Upper lobe of left lung (tissue), 6 donors: ENCODE measurements around the gene OR2M2. TPM values are rescaled to one million over a fixed set of nuclear protein-coding genes. Genes with fewer than 3 reads are reported as not detected.

ENCODE experiments used
- ATAC-seq, 2 donors: fragments of 200-7000 bp; cut with Tn5 transposase; one replicate each; pipeline ENCODE4 v1.9.1; 2022; ENCODE audit warnings: mild to moderate bottlenecking in 2 of 2, moderate library complexity in 2 of 2; ENCODE audit not compliant: low FRiP score in 2 of 2
- DNase-seq, 2 donors: peaks; one replicate each; pipeline ENCODE4 v3.0.0-alpha.2; 2019 to 2020
- H3K27ac ChIP-seq, 4 donors: fragments of 200-600 bp; sonication (generic); one replicate each; pipeline ENCODE4 v1.5.1; 2016 to 2019
- H3K27me3 ChIP-seq, 4 donors: fragments of 200-600 bp; sonication (generic); one replicate each; pipeline ENCODE4 v1.5.1; 2017 to 2019
- H3K36me3 ChIP-seq, 4 donors: fragments of 200-600 bp; sonication (generic); one replicate each; pipeline ENCODE4 v1.5.1; 2016 to 2019
- H3K4me1 ChIP-seq, 4 donors: fragments of 200-600 bp; sonication (generic); one replicate each; pipeline ENCODE4 v1.5.1; 2018 to 2019
- H3K4me3 ChIP-seq, 4 donors: fragments of 200-600 bp; sonication (generic); one replicate each; pipeline ENCODE4 v1.5.1; 2017 to 2019; ENCODE audit warnings: mild to moderate bottlenecking in 2 of 4, moderate library complexity in 1 of 4
- H3K9me3 ChIP-seq, 4 donors: fragments of 200-600 bp; sonication (generic); one replicate each; pipeline ENCODE4 v1.5.1; 2018 to 2019
- EP300 ChIP-seq, 4 donors: sonication (generic); formaldehyde crosslinking; IDR thresholded peaks; one replicate each; pipeline ENCODE4 v1.5.1; 2017; ENCODE audit warnings: antibody characterized with exemption in 4 of 4, control low read depth in 2 of 4
- POLR2A ChIP-seq, 4 donors: fragments of 450-650 bp; IDR thresholded peaks; one replicate each; pipeline ENCODE4 v1.5.1; 2016 to 2017; ENCODE audit warnings: antibody characterized with exemption in 4 of 4, mild to moderate bottlenecking in 2 of 4
- POLR2AphosphoS5 ChIP-seq, 2 donors: sonication (generic); formaldehyde crosslinking; IDR thresholded peaks; one replicate each; pipeline ENCODE4 v1.5.1; 2017; ENCODE audit warnings: antibody characterized with exemption in 2 of 2
- WGBS, 2 donors: methylation state at CpG; one replicate each; pipeline ENCODE4 v1.1.5; 2017 to 2018; 5-methylcytosine and 5-hydroxymethylcytosine counted together
- total RNA-seq, 6 donors: library from RNA; depleted of rRNA in 4 of 6; stranded (reverse); fragments of >200 nt in 4 of 6; gene quantifications; one replicate each; pipeline versions ENCODE4 v1.1.0 to v1.2.1, GENCODE V29; 2016 to 2021
- TF ChIP-seq, protein P1 (sequence below), 6 experiments: fragments of 450-650 bp in 4 of 6; fragments of 200-600 bp in 2 of 6; sonication (generic) in 2 of 6; IDR thresholded peaks; one replicate each; pipeline ENCODE4 v1.5.1; 2016 to 2019; ENCODE audit warnings: antibody characterized with exemption in 6 of 6
- donor health status: DM: no; HTN: no; CAD: no; lungs with moderate emphysema.
- donor health status: DM: no; HTN: yes; CAD: no; lungs with severe emphysema.

OR2M2 gene
- total RNA-seq, 6 donors from 2014 or later, result not detected

DNA sequence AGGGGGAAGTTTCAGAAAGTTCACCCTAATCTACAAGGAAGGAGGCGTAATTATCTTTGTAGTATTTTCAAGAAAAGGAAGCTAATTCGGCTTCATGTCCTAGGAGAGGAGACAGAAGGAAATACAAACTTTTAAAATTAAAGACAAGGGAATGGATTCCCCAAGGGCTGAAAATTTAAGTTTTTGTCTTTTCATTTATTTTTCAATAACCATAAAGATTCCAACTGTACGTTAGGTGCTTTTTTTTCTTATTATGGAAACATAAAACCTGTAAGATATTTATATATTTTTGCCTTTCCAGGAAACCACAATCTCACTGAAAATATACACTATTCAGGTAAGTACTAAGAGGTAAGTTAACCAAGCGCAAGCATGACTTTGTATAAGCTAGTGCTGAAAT is 22.3 kb downstream of the OR2M2 start, which contains the start of gene OR2M3:
Gene OR2M3, plus strand, starts transcription at position 301 of the 400 bp plus-strand sequence. CDS start 5,803 bp downstream, outside the sequence.
- no peak for DNase-seq
- Histone ChIP-seq H3K4me3 (no peak within 1 kb of the TSS), H3K36me3 (no peaks in the 10 kb centered on the region), H3K27ac (no peak within 1 kb of the TSS), H3K9me3 (peaks cover 0 to 4% (median 0%) of the 10 kb centered on the region in 4 donors), H3K4me1 (no peaks in the 10 kb centered on the region), H3K27me3 (no peaks in the 10 kb centered on the region)
- no peak for TF ChIP-seq POLR2A (IDR thresholded peaks at IDR 0.05)
- TF ChIP-seq POLR2AphosphoS5 (IDR thresholded peaks at IDR 0.05), result no peak
- TF ChIP-seq, protein P1, sequence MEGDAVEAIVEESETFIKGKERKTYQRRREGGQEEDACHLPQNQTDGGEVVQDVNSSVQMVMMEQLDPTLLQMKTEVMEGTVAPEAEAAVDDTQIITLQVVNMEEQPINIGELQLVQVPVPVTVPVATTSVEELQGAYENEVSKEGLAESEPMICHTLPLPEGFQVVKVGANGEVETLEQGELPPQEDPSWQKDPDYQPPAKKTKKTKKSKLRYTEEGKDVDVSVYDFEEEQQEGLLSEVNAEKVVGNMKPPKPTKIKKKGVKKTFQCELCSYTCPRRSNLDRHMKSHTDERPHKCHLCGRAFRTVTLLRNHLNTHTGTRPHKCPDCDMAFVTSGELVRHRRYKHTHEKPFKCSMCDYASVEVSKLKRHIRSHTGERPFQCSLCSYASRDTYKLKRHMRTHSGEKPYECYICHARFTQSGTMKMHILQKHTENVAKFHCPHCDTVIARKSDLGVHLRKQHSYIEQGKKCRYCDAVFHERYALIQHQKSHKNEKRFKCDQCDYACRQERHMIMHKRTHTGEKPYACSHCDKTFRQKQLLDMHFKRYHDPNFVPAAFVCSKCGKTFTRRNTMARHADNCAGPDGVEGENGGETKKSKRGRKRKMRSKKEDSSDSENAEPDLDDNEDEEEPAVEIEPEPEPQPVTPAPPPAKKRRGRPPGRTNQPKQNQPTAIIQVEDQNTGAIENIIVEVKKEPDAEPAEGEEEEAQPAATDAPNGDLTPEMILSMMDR (IDR thresholded peaks at IDR 0.05), result no peak
- no peak for TF ChIP-seq EP300 (IDR thresholded peaks at IDR 0.05)
- ATAC-seq, result no peak
- WGBS, 2 donors, result 53 to 58% methylated on average over 4 of the region's 4 CpGs

DNA sequence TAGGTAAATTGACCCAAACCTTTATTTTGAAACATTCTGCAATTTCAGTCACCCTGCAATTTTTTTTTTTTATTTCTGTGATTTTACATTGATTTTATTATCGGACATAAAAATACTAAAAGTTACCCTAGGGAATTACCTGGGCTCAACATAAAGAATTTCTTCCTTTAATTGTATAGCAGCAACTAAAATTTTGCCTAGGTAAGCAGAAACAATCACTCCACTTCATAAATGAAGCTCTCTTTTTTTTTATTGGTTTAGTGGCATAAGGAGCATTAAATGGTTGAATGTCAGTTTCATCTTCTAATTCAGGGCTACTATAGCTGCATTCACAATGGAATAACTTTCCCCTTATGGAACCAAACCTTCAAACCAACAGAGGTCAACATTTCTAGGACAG is 41.3 kb downstream of the OR2M2 start:
- TF ChIP-seq, protein P1 (IDR thresholded peaks at IDR 0.05), result no peak
- TF ChIP-seq EP300 (IDR thresholded peaks at IDR 0.05), result no peak
- TF ChIP-seq POLR2AphosphoS5 (IDR thresholded peaks at IDR 0.05), result no peak
- TF ChIP-seq POLR2A (IDR thresholded peaks at IDR 0.05), result no peak
- DNase-seq (no peak), ATAC-seq (no peak)
- Histone ChIP-seq H3K4me1 (no peaks in the 10 kb centered on the region), H3K36me3 (no peaks in the 10 kb centered on the region), H3K27me3 (no peaks in the 10 kb centered on the region), H3K4me3 (no peak overlapping the region), H3K27ac (no peak overlapping the region), H3K9me3 (no peaks in the 10 kb centered on the region)
- 95 to 97% methylated on average over 1 of the region's 1 CpG for WGBS, 2 donors

DNA sequence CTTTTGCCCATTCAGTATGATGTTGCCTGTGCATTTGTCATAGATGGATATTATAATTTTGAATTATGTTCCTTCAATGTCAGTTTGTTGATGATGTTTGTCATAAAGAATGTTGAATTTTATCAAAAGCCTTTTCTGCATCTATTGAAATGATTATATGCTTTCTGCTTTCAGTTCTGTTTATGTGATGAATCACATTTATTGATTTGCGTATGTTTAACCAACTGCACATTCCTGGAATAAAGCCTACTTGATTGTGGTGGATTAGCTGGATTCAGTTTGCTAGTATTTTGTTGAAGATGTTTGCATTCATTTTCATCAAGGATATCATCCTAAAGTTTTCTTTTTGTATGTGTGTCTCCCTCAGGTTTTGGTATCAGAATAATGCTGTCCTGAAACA is 50.9 kb downstream of the OR2M2 start:
- Histone ChIP-seq H3K27me3 (no peaks in the 10 kb centered on the region), H3K27ac (no peak overlapping the region), H3K4me1 (no peaks in the 10 kb centered on the region), H3K36me3 (no peaks in the 10 kb centered on the region), H3K9me3 (no peaks in the 10 kb centered on the region), H3K4me3 (no peak overlapping the region)
- 81 to 91% methylated on average over 1 of the region's 1 CpG for WGBS, 2 donors
- ATAC-seq (no peak), DNase-seq (no peak)
- TF ChIP-seq POLR2A (IDR thresholded peaks at IDR 0.05) (no peak), POLR2AphosphoS5 (IDR thresholded peaks at IDR 0.05) (no peak), EP300 (IDR thresholded peaks at IDR 0.05) (no peak)
- TF ChIP-seq, protein P1 (IDR thresholded peaks at IDR 0.05), result no peak

DNA sequence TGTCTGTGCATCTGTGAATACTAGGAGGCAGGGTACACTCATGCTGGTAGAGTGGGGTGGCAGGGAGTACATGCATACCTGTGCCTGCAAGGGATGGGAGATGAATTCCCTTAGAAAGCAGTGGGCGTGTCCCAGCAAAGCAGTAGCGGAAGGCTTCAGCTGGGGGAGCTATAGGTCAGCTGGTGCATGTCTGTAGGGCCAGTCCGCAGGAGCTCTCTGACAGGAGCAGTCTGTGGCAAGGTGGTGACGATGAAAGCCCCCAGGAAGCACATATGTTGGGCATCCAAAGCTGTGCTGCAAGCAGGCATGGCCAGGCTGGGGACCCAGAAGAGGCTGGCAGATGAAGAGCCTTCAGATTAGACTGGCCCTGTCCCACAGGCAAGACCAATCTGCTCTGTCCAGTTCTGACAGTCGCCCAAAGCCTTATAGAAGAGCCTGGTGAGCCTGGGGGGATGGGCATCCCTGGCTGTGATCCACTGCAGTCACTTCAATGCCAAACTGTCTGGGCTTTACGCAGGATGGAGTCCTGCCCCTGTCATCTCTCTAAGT is 54.8 kb downstream of the OR2M2 start:
- no peak for ATAC-seq
- Histone ChIP-seq H3K4me1 (no peaks in the 10 kb centered on the region), H3K9me3 (no peaks in the 10 kb centered on the region), H3K27ac (no peak overlapping the region), H3K4me3 (no peak overlapping the region), H3K27me3 (no peaks in the 10 kb centered on the region), H3K36me3 (no peaks in the 10 kb centered on the region)
- no peak for DNase-seq
- TF ChIP-seq EP300 (IDR thresholded peaks at IDR 0.05) (no peak), POLR2AphosphoS5 (IDR thresholded peaks at IDR 0.05) (no peak), POLR2A (IDR thresholded peaks at IDR 0.05) (no peak)
- TF ChIP-seq, protein P1 (IDR thresholded peaks at IDR 0.05), result no peak
- 72 to 73% methylated on average over 5 to 6 of the region's 6 CpGs for WGBS, 2 donors

Other genes with a start within 250 kb of the OR2M2 start
- gene OR2AJ1, start 249.9 kb upstream of the OR2M2 start, total RNA-seq, result under 1 TPM in 1 of 6 donors, not detected in 5; 0.49 TPM
- gene OR2L8, start 226.0 kb upstream of the OR2M2 start, total RNA-seq, result not detected
- not detected for gene OR2AK2, start 209.6 kb upstream of the OR2M2 start, total RNA-seq
- gene OR2L5, start 161.2 kb upstream of the OR2M2 start, total RNA-seq, result not detected
- gene OR2L2, start 144.8 kb upstream of the OR2M2 start, total RNA-seq, result under 1 TPM in 3 of 6 donors, not detected in 3; under 0.01 to 0.20 (median 0.13) TPM
- gene OR2L3, start 128.0 kb upstream of the OR2M2 start, total RNA-seq, result not detected
- gene OR2L13, start 79.6 kb upstream of the OR2M2 start, total RNA-seq, result not detected
- not detected for gene OR2M5, start 29.7 kb upstream of the OR2M2 start, total RNA-seq
- not detected for gene OR2M3, start 22.4 kb downstream of the OR2M2 start, total RNA-seq
- gene OR2M4, start 56.6 kb downstream of the OR2M2 start, total RNA-seq, result not detected
- gene OR2T33, start 103.2 kb downstream of the OR2M2 start, total RNA-seq, result 1 to 10 TPM in 1 of 6 donors, not detected in 5; 3.3 TPM
- not detected for gene OR2T12, start 128.6 kb downstream of the OR2M2 start, total RNA-seq
- not detected for gene OR2M7, start 149.7 kb downstream of the OR2M2 start, total RNA-seq
- not detected for gene OR14C36, start 174.0 kb downstream of the OR2M2 start, total RNA-seq
- gene OR2T4, start 186.8 kb downstream of the OR2M2 start, total RNA-seq, result not detected
- not detected for gene OR2T6, start 200.9 kb downstream of the OR2M2 start, total RNA-seq
- not detected for gene OR2T1, start 228.2 kb downstream of the OR2M2 start, total RNA-seq